D721Med (cell line): ENCODE measurements around the gene UBE2G1.

Source experiments
- DNase-seq: peaks from one replicate; pipeline ENCODE4 v3.0.0; 2011; ENCODE audit warnings: low spot score; ENCODE audit not compliant: insufficient read length
- FAIRE-seq: peaks from 2 replicates; lab custom pipeline; 2011; peaks lifted over from hg19 to GRCh38; lab: Jason Lieb, UNC
- TF ChIP-seq, protein P1 (sequence below): IDR thresholded peaks from 2 replicates; pipeline ENCODE4 v1.5.1; 2012; ENCODE audit warnings: mild to moderate bottlenecking, control low read depth; ENCODE audit not compliant: insufficient read depth; ENCODE audit errors: missing control alignments

Gene UBE2G1

DNA sequence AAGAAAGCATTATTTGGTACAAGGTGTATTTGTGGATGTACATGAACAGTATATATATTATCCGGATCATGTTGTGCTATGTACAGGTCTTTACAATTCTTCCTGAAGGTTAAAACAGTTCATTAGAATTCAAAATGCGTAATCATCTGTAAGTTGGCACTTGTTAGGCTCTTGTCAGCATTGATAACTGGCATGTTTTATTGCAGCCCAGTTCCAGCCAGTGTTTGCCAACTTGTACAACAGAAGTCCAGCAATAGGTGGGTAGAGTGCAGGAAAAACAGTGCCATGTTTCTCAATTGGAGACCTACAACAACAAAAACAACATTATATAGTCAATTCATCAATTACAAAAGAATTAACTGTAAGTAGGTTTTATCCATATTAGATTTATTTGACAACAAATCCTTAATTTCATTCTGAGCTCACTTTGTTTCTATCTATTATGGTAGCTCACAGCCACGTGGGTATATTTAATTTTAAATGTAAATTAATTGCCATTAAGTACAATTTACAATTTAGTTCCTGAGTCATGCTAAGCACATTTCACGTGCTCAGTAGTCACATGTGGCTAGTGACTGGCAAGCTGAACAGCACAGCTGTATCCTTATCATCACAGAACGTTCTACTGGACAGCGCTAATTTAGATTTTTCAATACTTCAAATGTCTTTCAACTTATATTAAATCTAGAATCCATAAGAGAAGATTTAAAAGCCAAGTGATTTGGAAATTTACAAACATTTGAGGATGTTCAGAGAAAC is 94.1 kb downstream of the UBE2G1 start:
- TF ChIP-seq, protein P1, sequence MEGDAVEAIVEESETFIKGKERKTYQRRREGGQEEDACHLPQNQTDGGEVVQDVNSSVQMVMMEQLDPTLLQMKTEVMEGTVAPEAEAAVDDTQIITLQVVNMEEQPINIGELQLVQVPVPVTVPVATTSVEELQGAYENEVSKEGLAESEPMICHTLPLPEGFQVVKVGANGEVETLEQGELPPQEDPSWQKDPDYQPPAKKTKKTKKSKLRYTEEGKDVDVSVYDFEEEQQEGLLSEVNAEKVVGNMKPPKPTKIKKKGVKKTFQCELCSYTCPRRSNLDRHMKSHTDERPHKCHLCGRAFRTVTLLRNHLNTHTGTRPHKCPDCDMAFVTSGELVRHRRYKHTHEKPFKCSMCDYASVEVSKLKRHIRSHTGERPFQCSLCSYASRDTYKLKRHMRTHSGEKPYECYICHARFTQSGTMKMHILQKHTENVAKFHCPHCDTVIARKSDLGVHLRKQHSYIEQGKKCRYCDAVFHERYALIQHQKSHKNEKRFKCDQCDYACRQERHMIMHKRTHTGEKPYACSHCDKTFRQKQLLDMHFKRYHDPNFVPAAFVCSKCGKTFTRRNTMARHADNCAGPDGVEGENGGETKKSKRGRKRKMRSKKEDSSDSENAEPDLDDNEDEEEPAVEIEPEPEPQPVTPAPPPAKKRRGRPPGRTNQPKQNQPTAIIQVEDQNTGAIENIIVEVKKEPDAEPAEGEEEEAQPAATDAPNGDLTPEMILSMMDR, result no peak
- FAIRE-seq (no peak), DNase-seq (no peak)

DNA sequence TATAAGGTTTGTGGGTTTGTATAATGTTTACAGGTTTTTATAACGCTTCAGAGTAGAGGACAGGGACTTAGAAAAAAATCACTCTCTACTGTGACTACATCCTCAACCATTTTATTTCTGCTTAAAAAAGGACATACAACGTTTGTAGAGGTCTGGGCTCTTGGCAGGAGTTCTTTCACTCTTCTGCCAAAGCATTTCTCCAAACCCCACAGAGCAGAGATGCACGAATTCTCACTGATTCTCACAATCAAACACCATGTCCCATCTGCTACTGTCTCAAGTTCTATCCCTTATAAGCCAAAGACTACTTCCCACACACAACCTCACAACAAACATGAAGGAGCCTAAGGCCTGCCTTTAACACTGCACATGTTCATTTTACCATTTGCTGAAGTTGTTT is 95.7 kb downstream of the UBE2G1 start:
- no peak for FAIRE-seq
- TF ChIP-seq, protein P1, result no peak
- DNase-seq, result no peak

DNA sequence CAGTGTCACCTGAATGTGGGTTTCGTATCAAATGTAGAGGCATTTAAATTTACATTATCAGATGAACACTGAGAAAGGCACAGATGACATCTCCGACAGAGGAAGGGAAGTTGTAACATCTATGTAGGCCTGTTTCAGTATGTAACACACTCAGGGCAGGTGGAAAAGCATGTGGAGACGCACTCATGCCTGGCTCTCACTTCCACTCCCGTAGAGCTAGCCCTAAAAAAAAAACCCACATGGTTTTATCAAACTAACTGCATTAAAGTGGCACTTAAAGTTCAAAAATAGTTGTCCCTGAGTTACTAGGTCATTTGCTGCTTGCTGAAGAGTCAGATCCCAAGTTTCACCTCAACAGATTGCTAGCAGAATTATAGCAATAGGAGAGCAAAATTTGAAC is 96.6 kb downstream of the UBE2G1 start:
- TF ChIP-seq, protein P1, result no peak
- FAIRE-seq (no peak), DNase-seq (no peak)

DNA sequence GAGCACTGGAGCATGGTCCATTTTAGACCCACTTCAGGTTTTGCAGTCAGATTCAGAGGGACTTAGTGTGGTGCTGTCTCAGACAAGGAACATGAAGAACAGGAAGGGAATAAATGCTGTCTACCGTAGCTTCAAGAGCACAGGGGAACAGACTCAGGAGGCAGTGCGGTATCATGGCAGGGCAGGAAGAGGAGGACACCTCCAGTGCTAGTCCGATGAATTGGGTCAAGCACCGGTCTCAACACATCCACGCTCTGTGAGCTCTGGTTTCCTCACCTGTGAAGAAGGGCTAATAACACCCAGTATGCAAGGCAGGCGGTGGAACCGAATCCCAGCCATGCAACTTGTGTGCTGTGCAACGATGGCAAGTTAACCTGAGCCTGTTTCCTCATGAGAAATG is 99.1 kb downstream of the UBE2G1 start:
- TF ChIP-seq, protein P1, result no peak
- no peak for DNase-seq
- no peak for FAIRE-seq

DNA sequence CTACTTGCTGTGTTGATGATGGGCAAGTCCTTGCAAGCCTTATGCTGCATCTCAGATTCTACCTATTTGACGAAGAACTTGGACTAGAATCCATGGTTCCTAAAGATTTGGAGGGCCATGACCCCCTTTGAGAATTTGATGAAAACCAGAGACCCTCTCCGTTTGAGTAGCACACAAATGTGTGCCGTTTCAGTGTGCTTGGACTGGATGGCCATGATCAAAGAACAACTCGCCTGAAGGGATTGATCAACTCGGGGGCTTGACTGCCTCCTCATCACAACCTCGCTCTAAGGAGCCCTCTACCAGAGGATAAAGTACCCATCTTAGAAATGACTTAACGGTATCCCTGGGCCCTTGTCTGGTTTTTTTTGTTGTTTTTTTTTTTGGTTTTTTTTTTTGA is 99.9 kb downstream of the UBE2G1 start:
- DNase-seq (no peak), FAIRE-seq (no peak)
- TF ChIP-seq, protein P1, result no peak

DNA sequence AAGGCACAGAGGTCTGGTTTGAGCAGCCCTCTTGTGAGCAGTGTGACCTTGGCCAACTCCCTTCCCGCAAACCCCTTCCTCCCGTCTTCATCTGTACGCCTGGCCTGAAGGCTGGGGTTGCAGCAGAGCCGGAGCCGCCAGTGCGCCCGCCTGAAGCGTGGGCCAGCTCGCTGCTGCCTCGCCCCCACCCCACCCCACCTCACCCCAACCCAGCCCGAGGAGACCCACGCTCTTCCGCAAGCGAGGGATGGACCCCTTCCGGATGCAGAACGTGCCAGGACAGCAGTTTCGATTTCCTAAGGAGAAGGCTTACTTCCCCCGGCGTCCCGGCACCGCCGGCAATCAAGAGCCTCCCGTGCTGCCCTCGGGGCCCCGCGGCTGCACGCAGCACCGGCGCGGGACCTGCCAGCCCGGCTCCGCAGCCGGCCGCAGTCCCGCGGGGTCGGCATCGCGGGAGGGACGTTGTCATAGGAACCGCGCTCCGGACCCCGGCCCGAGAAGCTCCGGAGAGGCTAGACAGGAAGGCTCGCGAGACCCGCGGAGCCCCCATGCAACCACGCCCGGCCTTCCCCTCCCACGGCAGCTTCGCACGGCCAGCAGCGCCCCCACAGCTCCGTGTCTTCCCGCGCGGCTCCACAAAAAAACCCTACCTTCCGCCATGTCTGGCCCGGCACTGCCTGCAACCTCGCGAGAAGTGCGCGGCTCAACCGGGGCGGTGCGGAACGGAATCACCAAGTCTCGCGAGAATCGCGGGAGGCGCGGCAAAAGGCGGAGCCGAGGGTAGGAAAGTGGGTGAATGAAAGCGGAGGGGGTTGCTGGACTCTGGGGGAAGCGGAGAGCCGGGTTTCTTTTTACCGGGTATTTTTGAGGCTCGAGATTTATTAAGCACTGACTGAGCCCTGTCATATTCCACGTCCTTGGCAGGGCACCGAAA is 102.9 kb downstream of the UBE2G1 start, which contains the start of gene ANKFY1:
TSS of gene ANKFY1 (minus strand) at position 698 of the 934 bp plus-strand sequence. CDS start at position 660, 38 bp downstream.
- DNase-seq, result peak; percentile 96
- FAIRE-seq, result no peak
- TF ChIP-seq, protein P1, result no peak
